HG02763 (cell line): Measurements from ENCODE around the gene EBI3.
"Not testable (repeated sequence)": the region's sequence is repeated elsewhere in the genome, so short reads cannot be mapped to it uniquely, and the experiment has no call there.

Source experiments
- ATAC-seq: cut with Tn5 transposase; IDR thresholded peaks from one replicate; pipeline ENCODE4 v1.9.1; 2021; ENCODE audit warnings: mild to moderate bottlenecking, moderate library complexity; ENCODE audit not compliant: unreplicated experiment

The EBI3 gene

DNA sequence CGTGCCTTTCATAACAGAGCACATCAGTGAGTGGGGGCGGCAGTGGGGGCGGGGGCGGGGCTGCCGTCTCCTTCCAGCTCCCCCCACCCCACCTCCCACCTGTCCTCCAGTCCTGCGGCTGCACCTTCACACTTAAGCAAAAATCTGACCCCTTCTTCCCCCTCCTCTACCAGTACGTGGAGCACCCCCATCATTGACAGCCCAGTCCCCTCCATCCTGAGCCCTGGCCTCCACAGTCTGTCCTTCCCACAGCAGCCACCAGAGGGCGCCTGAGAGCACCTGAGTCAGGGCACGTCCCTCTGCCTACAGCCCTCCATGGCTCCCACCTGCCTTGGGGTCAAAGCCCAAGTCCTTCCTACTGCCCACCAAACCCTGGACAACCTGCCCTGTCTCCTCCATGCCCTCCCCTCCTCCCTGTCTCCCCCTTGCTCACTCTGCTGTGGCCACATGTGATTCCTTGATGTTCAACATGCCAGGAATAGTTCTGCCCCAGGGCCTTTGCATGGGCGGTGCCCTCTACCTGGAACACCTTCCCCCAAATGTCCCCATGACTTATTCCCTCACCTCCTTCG lies 4.0 kb downstream of the EBI3 start:
- no peak for ATAC-seq

DNA sequence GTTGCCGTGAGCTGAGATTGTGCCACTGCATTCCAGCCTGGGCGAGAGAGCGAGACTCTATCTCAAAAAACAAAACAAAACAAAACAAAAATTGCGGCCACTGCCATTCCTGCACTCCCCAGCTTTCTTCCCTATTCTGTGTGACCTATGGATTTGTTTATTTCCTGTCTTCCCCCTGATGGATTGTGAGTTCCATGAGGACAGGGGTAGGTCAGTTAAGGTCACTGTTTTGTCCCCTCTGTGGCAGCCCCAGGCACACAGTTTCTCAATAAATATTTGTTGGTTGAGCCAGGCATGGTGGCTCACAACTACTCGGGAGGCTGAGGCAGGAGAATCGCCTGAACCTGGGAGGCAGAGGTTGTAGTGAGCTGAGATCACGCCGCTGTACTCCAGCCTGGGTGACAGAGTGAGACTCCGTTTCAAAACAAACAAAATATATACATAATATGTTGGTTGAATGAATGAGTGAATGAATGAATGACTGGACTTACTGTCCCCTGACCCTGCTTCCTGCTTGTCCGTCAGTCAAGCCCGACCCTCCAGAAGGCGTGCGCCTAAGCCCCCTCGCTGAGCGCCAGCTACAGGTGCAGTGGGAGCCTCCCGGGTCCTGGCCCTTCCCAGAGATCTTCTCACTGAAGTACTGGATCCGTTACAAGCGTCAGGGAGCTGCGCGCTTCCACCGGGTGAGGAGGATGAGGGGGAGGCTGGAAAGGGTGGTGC lies 5.0 kb downstream of the EBI3 start:
- no peak for ATAC-seq

DNA sequence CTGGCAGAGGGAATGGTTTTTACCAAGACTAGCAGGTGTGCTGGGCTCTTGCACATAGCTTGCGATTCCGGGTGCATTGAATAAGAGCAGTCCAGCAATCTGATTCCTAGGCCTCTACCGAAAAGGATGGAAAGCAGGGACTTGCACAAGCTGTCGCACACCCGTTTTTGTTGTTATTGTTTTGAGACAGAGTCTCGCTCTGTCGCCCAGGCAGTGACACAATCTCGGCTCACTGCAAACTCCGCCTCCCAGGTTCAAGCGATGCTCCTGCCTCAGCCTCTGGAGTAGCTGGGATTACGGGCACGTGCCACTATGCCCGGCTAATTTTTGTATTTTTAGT lies 5.5 kb downstream of the EBI3 start:
- ATAC-seq = no peak

DNA sequence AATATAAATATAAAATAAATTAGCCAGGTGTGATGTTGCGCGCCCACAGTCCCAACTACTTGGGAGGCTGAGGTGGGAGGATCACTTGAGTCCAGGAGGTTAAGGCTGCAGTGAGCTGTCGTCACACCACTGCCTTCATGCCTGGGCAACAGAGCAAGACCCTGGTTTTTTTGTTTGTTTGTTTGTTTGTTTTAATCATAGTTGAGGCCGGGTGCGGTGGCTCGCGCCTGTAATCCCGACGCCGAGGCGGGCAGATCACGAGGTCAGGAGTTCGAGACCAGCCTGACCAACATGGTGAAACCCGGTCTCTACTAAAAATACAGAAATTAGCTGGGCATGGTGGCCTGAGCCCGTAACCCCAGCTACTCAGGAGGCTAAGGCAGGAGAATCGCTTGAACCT lies 8.2 kb downstream of the EBI3 start:
- not testable (repeated sequence) for ATAC-seq

DNA sequence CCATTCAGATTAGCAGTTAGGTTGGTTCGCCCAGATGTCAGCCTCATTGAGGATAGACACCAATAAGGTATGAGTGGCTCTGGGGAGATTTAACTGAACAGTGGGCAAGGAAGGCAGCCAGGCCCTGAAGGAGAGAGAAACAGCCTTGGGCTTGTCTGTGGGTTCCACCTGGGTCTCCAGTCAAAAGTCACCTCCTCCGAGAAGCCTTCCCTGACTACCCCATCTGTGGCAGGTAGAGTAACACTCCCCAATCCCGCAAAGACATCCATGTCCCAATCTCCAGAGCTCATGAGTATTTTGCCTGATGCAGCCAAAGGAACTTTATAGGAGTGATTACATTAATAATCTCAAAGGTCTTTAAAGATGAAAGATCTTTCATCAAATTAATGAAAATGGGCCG lies 9.5 kb downstream of the EBI3 start:
- no peak for ATAC-seq

DNA sequence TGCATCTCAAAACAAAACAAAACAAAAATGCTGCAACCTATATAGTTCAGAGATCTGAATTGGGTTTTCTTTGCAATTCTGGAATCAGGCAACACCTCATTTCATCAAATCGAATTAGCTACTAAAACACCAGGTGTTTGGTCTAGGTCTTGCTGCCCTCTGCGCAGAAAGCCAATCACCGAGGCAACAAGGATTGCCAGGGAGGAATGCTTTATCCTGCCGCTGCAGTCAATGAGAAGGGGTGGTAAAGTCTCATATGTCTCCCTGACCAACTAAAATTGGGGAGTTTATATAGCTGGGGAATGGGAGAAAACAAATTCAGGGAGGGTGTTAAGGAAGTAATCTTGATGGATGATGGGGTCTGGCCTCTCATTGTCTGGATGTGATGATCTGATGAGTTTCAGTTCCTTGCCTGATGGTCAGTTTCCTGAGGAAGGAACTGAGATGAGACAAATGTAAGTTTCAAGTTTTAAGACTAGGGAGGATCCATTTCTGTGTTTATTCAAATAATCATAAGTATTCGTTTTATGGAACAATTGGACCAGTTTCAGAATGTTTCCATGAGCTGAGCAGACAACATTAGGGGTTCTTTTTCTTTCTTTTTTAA lies 12.6 kb downstream of the EBI3 start:
- ATAC-seq = no peak

DNA sequence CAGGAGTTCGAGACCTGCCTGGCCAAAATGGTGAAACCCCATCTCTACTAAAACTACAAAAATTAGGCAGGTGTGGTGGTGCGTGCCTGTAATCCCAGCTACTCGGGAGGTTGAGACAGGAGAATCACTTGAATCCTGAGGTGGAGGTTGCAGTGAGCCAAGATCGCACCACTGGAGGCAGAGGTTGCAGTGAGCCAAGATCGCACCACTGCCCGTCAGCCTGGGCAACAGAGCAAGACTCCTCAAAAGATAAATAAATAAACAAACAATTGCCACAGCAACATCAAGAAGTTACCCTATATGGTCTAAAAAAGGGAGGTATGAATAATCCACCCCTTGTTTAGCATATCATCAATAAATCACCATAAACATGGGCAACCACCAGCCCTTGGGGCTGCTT lies 16.6 kb downstream of the EBI3 start:
- not testable (repeated sequence) for ATAC-seq

DNA sequence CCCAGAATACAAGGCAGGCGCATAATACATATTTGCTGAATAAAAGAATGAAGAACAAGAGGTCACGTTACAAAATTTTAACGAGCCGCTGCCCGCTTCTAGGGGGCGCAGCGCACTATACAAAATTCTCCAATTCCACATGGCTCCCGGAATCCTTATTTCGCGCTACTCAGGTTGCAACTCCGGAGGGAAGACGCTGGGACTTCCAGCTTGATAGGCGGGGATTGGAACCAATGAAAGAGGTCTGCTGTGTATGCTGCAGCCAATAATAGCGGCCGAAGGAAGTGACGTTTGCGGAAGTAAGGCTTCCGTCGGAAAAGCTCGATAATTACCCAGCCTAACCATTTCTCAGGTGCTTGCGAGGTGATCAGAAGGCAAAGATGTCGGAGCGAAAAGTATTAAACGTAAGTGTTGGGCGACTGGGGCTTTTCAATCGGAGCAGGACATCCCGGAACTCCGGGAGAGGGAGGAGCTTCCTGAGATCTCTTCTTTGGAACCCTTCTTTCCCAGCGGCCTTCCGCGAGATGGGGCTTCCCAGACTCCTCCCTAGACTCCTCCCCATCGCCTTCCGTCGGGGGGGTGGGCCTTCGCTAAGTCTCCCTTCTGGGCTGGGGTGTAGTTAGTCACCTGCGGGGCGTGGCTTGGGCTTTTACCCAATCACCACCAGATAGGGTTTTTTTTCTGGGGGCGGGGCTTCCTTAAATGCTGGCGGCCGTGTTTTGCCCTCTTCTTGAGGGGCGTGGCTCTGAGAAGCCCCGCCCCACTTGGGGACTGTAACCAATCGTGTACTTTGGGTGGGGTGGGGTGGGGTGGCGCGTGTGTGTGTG lies 17.7 kb downstream of the EBI3 start, which contains the start of gene YJU2:
Gene YJU2, plus strand, starts transcription at position 314 of the 827 bp plus-strand sequence. Its CDS starts 67 bp downstream, at position 381.
- peak; percentile 84 for ATAC-seq

DNA sequence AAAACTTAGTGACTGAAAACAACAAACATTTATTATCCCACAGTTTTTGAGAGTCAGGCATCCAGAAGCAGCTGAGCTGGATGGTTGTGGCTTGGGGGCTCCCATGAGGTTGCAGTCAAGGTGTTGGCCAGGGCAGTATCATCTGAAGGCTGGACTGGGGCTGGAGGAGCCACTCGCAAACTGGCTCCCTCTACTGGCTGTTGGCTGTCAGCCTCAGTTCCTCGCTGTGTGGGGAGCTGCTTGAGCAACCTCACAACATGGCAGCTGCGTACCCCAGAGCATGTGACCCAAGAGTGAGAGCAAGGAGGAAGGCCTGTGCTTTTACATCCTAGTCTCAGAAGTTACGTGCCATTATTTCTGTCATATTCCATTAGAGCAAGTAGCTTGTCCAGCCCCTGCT lies 27.2 kb downstream of the EBI3 start:
- ATAC-seq = no peak

DNA sequence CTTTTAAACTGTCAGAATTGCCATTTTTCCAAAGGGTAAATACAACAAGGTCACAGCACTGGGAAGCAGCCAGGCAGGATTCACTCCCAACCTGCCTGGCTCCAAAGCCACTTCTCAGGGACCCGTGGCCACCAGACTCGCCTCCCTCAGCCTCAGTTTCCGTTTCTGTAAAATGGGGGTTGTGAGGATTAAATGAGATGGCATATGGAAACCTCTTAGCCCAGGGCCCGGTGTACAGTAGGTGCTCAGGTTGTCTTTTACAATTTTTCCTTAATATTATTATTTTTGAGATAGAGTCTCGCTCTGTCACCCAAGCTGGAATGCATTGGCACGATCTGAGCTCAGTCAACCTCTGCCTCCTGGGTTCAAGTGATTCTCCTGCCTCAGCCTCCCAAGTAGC lies 27.7 kb downstream of the EBI3 start:
- no peak for ATAC-seq

DNA sequence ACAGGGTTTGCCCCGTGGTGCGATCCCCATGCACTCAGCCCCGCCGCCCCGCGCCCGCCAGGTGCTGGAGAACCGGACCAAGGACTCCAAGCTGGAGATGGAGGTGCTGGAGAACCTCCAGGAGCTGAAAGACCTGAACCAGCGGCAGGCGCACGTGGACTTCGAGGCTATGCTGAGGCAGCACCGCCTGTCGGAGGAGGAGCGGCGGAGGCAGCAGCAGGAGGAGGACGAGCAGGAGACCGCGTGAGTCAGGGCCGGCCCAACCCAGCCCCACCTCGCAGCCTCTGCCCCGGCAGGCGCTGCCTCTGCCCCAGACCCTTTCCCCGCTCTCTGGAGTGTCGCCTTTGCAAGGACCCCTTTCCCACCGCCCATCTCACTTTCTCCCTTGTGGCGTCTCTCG lies 28.9 kb downstream of the EBI3 start:
- ATAC-seq = no peak

DNA sequence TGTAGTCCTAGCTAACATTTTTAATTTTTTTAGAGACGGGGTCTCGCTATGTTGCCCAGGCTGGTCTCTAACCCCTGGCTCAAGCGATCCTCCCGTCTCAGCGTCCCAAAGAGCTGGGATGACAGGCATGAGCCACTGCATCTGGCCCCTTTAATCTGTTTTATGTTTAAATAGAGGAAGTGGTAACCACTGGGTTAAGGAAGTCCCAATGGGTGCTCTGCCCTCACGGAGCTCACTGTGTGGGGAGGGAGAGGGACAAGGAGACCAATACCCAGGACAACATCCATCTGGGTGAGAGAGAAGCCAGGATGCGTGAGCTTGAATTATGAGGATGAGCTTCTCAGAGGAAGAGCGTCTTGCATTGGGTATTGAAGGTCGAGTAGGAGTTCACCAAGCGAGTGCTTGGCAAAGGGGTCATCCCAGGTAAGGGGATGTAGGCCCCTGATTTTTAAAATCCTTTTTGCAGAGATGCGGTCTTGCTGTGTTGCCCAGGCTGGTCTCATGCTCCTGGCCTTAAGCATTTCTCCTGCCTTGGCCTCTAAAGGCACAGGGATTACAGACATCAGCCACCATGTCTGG lies 31.4 kb downstream of the EBI3 start:
- no peak for ATAC-seq

DNA sequence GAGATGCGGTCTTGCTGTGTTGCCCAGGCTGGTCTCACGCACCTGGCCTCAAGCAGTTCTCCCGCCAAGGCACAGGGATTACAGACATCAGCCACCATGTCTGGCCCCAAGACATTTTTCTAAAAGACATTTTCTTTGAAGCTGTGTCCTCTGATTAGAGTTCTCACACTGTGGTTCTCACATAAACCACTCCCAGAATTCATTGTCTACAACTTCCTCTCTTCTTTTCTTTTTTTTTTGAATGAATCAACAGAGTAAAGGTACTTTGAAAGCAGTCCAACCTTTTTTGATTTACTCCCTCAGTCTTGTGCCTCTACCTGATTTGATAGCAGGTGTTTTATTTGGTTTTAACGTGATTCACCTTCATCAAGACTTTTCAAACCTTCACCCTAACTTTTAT lies 35.5 kb downstream of the EBI3 start:
- ATAC-seq = no peak

DNA sequence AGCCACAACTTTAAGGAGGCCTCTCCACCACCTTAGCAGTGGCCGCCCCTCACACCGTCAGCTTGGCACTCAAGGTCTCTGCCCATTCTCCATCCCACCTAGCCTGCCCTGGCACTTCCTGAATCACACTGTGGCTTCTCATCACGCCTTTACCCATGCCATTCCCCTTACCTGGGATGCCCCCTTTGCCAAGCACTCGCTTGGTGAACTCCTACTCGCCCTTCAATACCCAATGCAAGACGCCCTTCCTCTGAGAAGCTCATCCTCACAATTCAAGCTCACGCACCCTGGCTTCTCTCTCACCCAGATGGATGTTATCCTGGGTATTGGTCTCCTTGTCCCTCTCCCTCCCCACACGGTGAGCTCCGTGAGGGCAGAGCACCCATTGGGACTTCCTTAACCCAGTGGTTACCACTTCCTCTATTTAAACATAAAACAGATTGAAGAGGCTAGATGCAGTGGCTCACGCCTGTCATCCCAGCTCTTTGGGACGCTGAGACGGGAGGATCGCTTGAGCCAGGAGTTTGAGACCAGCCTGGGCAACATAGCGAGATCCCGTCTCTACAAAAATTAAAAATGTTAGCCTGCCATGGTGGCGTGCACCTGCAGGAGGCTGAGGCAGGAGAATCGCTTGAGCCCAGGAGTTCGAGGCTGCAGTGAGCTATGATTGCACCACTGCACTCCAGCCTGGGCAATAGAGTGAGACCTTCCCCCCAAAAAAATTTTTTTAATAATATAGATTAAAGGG lies 37.1 kb downstream of the EBI3 start:
- no peak for ATAC-seq

DNA sequence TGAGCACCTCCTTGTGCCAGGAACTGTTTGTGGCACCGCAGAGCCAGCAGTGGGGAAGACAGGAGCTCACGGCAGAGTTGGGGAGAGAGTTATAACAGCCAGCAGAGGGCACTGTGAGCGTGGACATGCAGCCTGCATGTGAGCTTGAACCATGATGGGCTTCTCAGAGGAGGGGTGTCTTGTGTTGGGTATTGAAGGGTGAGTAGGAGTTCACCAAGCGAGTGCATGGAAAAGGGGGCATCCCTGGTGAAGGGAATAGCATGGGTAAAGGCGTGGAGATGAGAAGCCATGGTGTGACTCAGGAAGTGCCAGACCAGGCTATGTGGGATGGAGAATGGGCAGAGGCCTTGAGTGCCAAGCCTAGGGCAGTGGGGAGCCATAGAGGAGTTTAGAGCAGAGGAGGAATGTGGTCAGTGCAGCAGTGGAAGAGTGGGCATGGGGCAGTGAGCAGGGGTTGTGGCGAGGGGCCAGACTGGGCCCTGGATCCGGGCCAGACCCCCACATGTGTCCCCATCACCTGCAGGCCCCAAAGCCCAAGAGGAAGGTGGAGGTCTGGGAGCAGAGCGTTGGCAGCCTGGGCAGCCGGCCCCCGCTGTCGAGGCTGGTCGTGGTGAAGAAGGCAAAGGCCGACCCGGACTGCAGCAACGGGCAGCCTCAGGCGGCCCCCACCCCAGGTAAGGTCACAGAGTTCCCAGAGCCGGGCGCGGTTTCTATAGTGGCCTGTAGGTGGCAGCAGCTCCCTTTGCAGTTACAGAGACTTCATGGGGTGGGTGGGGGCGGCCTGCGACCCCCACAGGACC lies 38.0 kb downstream of the EBI3 start:
- no peak for ATAC-seq

DNA sequence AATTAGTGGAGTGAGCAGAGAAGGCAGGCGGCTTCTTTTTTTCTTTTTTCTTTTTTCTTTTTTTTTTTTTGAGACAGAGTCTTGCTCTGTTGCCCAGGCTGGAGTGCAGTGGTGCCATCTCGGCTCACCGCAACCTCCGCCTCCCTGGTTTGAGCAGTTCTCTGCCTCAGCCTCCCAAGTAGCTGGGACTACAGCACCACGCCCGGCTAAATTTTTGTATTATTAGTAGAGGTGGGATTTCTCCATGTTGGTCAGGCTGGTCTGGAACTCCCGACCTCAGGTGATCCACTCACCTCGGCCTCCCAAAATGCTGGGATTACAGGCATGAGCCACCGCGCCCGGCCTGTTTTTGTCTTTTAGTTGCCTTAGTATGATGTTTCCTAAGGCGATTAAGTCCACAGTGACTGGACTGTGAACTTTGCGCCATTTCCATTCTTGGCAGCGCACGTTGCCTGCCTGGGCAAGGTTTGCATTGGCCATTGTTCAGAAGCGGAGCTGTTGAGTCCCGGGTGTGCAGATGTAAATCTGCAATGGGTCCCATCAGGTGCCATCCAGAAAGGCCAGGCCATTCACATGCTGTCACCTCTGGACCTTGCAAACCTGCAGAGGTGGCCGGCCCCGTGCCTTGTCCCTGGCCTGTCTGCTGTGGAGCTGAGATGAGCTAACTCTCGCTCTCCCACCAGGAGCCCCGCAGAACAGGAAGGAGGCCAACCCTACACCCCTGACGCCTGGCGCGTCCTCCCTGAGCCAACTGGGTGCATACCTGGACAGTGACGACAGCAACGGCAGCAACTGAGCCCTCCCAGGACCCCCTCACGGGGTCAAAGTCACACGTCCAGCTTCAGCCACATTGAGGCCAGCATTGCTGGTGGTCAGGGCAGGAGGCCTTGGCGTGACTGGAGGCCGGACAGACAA lies 38.8 kb downstream of the EBI3 start:
- ATAC-seq = no peak

DNA sequence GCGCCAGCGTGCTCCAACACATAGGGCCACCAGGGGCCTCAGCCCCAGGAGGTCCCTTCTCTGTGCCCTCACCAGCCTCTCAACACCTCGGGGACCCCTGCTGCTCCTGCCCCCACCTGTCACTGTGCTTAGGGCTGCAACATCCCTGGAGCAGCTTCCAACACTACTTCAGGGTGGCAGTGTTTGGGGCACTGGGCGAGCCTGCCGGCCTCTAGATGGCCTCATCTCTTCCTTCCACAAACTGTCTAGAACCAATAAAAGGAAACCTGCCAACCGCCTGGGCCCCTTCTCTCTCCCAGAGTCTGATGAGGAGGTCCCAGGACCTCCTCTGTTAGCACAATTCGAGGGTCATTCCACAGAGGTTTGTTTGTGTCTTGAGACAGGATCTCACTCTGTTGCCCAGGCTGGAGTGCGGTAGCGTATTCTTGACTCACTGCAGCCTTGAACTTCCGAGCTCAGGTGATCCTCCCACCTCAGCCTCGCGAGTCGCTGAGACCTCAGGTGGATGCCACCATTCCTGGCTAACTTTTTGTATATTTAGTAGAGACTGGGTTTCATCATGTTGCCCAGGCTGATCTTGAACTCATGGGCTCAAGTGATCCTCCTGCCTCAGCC lies 39.6 kb downstream of the EBI3 start:
- no peak for ATAC-seq

DNA sequence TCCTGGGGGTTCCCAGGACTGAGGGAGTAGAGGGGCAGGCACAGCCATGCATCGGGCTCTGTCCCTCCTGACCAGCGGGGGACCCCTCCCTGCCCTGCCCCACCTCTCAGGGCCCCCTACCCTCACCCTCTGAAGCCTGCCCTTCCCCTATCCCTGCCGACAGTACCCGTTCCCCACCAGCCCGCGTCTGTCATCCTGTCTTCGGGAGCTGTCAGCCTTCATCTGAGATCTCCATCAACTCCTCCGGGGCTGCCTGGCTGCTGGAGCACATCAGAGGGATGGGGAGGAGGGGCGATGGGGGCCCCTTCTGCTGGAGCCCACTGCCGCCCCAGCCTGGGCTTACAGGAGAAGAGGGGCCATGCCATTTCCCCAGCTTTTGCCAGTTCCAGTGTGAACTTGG lies 43.6 kb downstream of the EBI3 start:
- ATAC-seq = no peak
